NCI-H187 (cell line): ENCODE results near the gene KIF26B.
"Not testable (repeated sequence)": the region's sequence is repeated elsewhere in the genome, so short reads cannot be mapped to it uniquely, and the experiment has no call there.

Source experiments
- DNase-seq, 2 experiments: peaks; one replicate each; lab custom pipeline; 2025; lab: John Stamatoyannopoulos, UW

KIF26B gene

DNA sequence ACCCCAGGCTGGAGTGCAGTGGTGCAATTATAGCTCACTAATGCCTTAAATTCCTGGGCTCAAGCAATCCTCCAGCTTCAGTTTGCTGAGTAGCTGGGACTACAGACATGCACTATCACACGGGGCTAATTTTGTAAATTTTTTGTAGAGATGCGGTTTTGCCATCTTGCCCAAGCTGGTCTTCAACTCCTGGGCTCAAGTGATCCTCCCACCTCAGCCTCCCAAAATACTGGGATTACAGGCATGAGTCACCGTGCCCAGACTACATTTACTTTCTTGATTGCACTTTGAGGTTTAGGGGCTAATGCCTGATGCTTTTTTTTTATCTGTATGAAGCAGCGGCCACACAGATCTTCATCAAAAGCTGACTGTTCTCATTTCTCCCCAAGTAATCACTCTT lies 124.6 kb downstream of the KIF26B start:
- DNase-seq, result no peak

- DNase-seq, result no peak
These were observed 128.2 kb downstream of the KIF26B start for GRCh38 chr1:245283001-245283400.

GRCh38 chr1:245285168-245285567 lies 130.4 kb downstream of the KIF26B start:
- DNase-seq, result no peak

DNA sequence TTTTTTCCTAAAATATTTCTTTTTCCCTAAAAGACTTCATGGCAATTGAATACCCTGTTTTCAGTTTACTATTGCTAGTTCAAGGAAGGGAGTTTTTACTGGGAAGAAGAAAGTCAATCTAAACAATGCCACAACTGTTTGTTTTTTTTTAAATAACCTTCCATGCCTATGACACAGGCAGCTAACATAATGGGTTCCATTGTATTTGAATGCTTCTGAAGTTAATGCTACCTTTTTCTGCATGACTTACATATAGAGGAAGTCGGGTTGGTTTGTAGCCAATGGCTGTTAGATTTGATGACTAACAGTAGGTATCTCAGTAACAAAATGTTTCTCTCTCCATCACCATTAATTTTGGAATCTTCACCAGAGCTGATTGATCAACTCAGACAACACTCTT lies 134.0 kb downstream of the KIF26B start:
- DNase-seq, result no peak

DNA sequence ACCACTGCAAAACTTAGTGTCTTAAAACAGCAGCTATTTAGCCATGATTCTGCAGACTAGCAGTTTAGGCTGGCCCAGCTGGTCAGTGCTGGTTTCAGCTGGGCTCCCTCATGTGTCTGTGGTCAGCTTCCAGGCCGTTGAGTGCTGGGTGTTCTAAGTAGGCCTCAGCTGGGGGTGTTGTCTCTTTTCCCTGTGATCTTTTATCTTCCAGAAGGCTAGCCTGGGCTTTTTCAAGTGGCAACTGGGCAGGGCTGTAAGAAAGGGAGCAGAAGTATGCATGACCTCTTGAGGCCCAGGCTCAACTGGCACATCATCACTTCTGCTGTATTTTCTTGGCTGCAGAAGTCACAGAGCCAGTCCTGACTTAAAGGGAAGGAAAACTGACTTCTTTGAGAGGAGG lies 136.1 kb downstream of the KIF26B start:
- DNase-seq, result no peak

- no peak for DNase-seq
These were observed 136.6 kb downstream of the KIF26B start for GRCh38 chr1:245291351-245291750.

DNA sequence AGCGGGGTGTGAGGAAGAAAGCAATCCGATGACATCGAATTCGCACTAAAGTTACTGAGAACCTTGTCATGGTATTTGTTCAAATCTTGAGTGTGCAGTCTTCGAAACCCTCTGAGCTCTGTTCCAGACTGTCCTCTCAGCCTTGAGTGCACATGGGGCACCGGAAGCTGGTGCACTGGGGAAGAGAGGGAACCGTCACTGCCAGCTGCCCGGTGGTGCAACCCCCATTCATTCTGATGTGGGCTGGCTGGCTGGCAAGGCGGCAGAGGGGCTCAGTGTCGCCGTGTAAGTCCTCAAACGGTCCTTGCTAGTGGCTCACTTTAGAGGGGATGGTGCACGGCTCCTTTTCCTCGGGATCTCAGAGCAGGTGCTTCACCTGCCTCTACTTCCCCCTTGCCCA lies 137.4 kb downstream of the KIF26B start:
- no peak for DNase-seq

DNA sequence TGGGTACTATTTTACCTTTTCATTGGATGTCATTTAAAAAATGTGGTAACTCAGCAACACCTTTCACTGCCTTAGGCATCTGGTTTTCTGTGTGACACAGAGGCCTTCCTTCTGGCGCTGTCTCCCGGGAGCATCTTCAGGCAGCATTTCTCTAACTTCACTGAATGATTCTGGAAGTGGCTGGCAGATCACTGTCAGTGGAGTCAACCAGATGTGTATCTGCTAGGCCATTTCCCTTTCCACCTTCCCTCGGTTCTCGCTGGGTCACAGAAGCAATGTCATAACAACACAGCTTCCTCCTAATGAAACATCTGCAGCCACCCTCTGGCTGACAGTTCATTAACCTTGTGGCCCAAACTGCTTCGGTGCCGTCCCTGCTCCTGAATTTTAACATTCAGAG lies 137.8 kb downstream of the KIF26B start:
- no peak for DNase-seq

GRCh38 chr1:245294020-245294419 lies 139.2 kb downstream of the KIF26B start:
- DNase-seq, result no peak

- DNase-seq, result no peak
These were observed 144.0 kb downstream of the KIF26B start for GRCh38 chr1:245298781-245299180.

- DNase-seq, result no peak
These were observed 146.4 kb downstream of the KIF26B start for GRCh38 chr1:245301162-245301580.

- no peak for DNase-seq
These were observed 147.1 kb downstream of the KIF26B start for GRCh38 chr1:245301921-245302320.

DNA sequence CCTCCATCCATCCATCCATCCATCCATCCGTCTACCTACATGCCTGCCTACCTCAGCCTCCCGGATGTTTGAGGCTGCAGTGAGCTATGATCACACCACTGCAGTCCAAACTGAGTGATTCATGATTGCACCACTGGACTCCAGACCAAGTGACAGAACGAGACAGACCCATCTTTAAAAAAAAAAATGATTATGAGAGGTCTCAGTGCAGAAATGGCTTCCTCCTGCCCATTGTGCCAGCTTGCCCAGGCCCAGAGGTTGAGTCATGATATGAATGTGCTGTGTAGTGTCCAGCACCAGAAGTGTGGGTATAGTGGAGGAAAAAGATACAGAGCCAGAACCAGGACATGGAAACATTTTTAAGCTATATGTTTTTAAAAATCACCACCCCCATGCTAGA lies 149.9 kb downstream of the KIF26B start:
- no peak for DNase-seq

DNA sequence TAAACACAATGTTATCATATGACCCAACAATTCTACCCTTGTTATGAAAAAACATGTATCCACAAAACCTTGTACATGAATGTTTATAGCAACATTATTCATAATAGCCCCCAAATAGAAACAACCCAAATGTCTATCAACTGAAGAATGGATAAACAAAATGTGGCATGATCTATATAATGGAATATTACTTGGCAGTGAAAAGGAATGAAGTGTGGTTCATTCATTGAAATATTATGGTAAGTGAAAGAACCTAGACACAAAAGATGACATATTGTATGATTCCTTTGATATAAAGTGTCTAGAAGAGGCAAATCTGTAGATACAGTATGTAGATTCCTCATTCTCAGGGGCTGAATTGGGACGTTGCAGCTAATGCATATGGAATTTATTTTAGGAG lies 151.2 kb downstream of the KIF26B start:
- DNase-seq, result no peak

- no peak for DNase-seq
These were observed 152.0 kb downstream of the KIF26B start for GRCh38 chr1:245306628-245307410.

- no peak for DNase-seq
These were observed 156.1 kb downstream of the KIF26B start for GRCh38 chr1:245310571-245311531.

GRCh38 chr1:245311887-245312536 lies 157.2 kb downstream of the KIF26B start:
- no peak for DNase-seq

- no peak for DNase-seq
These were observed 158.8 kb downstream of the KIF26B start for GRCh38 chr1:245313576-245313975.

DNA sequence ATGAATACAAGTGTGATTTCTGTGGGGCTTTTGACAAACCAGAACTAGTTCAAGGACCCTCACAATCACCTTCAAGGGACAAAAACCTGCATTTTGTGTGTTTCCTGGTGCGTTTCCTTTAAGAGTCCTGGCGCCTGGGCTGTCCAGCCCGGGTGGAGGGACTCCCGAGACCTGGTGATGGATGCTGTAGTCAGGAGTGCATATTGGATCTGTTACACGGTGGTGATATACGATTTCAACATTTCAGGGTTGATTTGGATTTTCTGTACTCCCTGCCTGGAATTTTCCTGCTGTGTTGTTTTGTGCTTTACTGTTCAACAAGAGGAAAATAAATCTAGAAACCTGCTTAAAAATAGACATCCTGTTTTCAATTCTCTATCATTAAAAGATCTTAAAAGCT lies 162.0 kb downstream of the KIF26B start:
- no peak for DNase-seq

DNA sequence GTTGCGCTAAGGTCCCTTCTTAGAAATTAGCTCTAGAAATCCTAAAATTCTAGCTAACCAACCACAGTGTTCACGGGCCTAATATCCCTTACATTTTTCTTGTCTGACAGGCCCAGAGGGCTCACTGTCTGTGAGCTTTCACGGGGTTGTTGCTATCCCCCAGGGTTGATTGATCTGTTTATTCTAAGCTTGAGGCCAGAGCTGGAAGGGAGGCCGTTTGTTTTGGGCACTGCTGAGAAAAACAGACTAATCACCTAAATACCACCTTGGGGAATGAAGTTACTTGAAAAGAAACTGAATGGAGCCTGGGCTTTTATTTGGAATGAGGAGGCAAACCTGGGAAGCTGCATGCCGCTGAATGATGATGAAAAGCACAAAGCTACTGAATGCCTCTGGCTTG lies 162.4 kb downstream of the KIF26B start:
- no peak for DNase-seq

GRCh38 chr1:245319094-245319493 lies 164.3 kb downstream of the KIF26B start:
- no peak for DNase-seq

DNA sequence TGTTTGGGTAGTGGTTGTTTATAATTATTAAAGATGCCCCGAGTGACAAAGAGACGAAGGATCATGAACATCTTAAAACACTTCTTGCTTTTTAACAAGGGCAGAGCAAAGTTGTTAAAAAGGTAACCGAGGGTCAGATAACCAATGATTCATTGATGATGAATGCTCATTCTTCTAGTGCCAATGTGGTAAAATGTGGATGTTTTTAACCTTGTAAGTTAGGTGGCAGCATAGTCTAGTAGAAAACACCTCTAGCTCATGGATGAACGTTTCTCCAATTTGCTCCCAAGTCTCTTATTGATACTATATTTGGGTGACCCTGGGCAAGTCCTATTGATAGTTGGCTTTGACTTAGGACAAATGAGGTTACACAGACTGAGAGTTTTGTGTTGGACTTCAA lies 167.9 kb downstream of the KIF26B start:
- no peak for DNase-seq

GRCh38 chr1:245323765-245324164 lies 169.0 kb downstream of the KIF26B start:
- not testable (repeated sequence) for DNase-seq
